OCI-LY3 (cell line): ENCODE results near the gene TMEM269.

ENCODE experiments used
- H2AFZ ChIP-seq: fragments of 200-600, 300-600 bp; shearing (Covaris generic); 2 replicates; pipeline ENCODE4 v1.6.0; 2014; ENCODE audit warnings: antibody characterized with exemption, low read depth, low read length
- H3K27ac ChIP-seq: fragments of 200-600, 300-600 bp; sonication (generic); 2 replicates; pipeline ENCODE4 v1.5.1; 2014; ENCODE audit warnings: mild to moderate bottlenecking, low read length, moderate library complexity, mixed read lengths
- H3K27me3 ChIP-seq: fragments of 200-600, 300-600 bp; sonication (generic); 2 replicates; pipeline ENCODE4 v1.6.1; 2014; ENCODE audit warnings: low read depth, low read length, mixed read lengths
- H3K36me3 ChIP-seq: fragments of 200-600, 300-600 bp; sonication (generic); replicated peaks from 2 replicates; pipeline ENCODE3; 2014; ENCODE audit warnings: low read depth, low read length, mixed read lengths
- H3K4me1 ChIP-seq: fragments of 300-600, 200-600 bp; sonication (generic); 2 replicates; pipeline ENCODE4 v1.6.1; 2014; ENCODE audit warnings: low read length, mixed read lengths
- H3K4me2 ChIP-seq: fragments of 200-600, 300-600 bp; sonication (generic); 2 replicates; pipeline ENCODE4 v1.6.1; 2014; ENCODE audit warnings: low read length, mixed read lengths
- H3K4me3 ChIP-seq: fragments of 300-600, 200-600 bp; sonication (generic); 2 replicates; pipeline ENCODE4 v1.5.1; 2014; ENCODE audit warnings: antibody characterized with exemption, mild to moderate bottlenecking, low read length, moderate library complexity
- H3K79me2 ChIP-seq: fragments of 300-600, 200-600 bp; shearing (Covaris generic); 2 replicates; pipeline ENCODE4 v1.6.1; 2014; ENCODE audit warnings: mild to moderate bottlenecking, low read length, mixed read lengths
- H3K9ac ChIP-seq: fragments of 300-600, 200-600 bp; shearing (Covaris generic); 2 replicates; pipeline ENCODE4 v1.6.0; 2014; ENCODE audit warnings: mild to moderate bottlenecking, low read length, moderate library complexity
- H3K9me3 ChIP-seq: fragments of 200-600, 300-600 bp; shearing (Covaris generic); 2 replicates; pipeline ENCODE4 v1.6.1; 2014; ENCODE audit warnings: low read length, mixed read lengths; ENCODE audit not compliant: insufficient read depth
- H4K20me1 ChIP-seq: fragments of 200-600, 300-600 bp; sonication (generic); 2 replicates; pipeline ENCODE4 v1.6.1; 2016; ENCODE audit warnings: low read length, mixed read lengths; ENCODE audit not compliant: insufficient read depth
- CTCF ChIP-seq: fragments of 200-600, 300-600 bp; sonication (generic); IDR thresholded peaks from 2 replicates; pipeline ENCODE4 v1.5.1; 2014; ENCODE audit warnings: antibody characterized with exemption, low read length, low read depth
- EZH2phosphoT487 ChIP-seq: fragments of 200-600 bp; shearing (Covaris generic); IDR thresholded peaks from 2 replicates; pipeline ENCODE4 v1.6.1; 2018; ENCODE audit warnings: antibody characterized with exemption, mixed run types, low read depth

The TMEM269 gene

GRCh38 chr1:42746436-42747105 is 38.2 kb upstream of the TMEM269 start:
- peaks cover 8% of the 10 kb centered on the region for H3K36me3 ChIP-seq

DNA sequence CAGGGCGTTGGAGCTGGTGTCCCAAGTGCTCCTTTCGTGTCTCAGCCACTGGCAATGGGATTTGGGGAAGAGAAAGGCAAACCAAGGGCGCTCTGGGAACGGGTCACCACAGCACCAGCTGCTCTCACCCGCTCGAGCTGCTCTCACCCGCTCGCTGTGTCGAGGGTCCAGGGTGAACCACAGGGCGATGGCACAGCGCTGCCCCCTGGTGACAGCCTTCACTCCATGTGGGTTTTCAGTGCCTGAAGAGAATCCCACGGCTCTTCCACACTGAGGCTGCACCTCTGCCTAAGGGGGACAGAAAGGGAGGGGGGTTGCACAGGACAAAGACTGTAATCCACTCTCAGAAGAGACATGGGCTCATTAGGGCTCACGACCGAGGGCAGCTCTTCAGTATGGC is 37.7 kb upstream of the TMEM269 start:
- H3K27ac ChIP-seq, result no peak overlapping the region
- no peak overlapping the region for H3K9ac ChIP-seq
- H3K4me2 ChIP-seq, result no peak overlapping the region
- TF ChIP-seq EZH2phosphoT487 (no peak), CTCF (peak; percentile 56)
- H4K20me1 ChIP-seq, result no peaks in the 10 kb centered on the region
- no peak overlapping the region for H2AFZ ChIP-seq
- H3K79me2 ChIP-seq, result no peaks in the 10 kb centered on the region
- no peaks in the 10 kb centered on the region for H3K4me1 ChIP-seq
- H3K36me3 ChIP-seq, result peaks cover 13% of the 10 kb centered on the region
- no peak overlapping the region for H3K4me3 ChIP-seq
- H3K27me3 ChIP-seq, result no peaks in the 10 kb centered on the region
- H3K9me3 ChIP-seq, result no peaks in the 10 kb centered on the region

More at GRCh38 chr1:42746436-42747105, 38.2 kb upstream of the TMEM269 start:
- H3K9me3 ChIP-seq, result no peaks in the 10 kb centered on the region
- H3K4me3 ChIP-seq, result no peak overlapping the region
- no peak overlapping the region for H3K27ac ChIP-seq
- H3K4me1 ChIP-seq, result no peaks in the 10 kb centered on the region
- no peak overlapping the region for H3K9ac ChIP-seq
- no peaks in the 10 kb centered on the region for H4K20me1 ChIP-seq
- no peaks in the 10 kb centered on the region for H3K27me3 ChIP-seq
- H2AFZ ChIP-seq, result no peak overlapping the region
- no peak for TF ChIP-seq EZH2phosphoT487
- no peak for TF ChIP-seq CTCF
- H3K4me2 ChIP-seq, result no peak overlapping the region
- H3K79me2 ChIP-seq, result no peaks in the 10 kb centered on the region

GRCh38 chr1:42748021-42748420 is 36.8 kb upstream of the TMEM269 start:
- Histone ChIP-seq H4K20me1 (no peaks in the 10 kb centered on the region), H3K79me2 (no peaks in the 10 kb centered on the region), H3K4me1 (no peaks in the 10 kb centered on the region), H3K27ac (no peak overlapping the region), H3K4me2 (no peak overlapping the region), H2AFZ (no peak overlapping the region), H3K27me3 (no peaks in the 10 kb centered on the region), H3K36me3 (peaks cover 22% of the 10 kb centered on the region), H3K9me3 (no peaks in the 10 kb centered on the region), H3K4me3 (no peak overlapping the region), H3K9ac (no peak overlapping the region)
- no peak for TF ChIP-seq CTCF
- no peak for TF ChIP-seq EZH2phosphoT487

GRCh38 chr1:42748461-42749410 is 36.1 kb upstream of the TMEM269 start:
- Histone ChIP-seq H3K4me1 (no peaks in the 10 kb centered on the region), H3K27ac (no peak overlapping the region), H3K9me3 (no peaks in the 10 kb centered on the region), H4K20me1 (no peaks in the 10 kb centered on the region), H2AFZ (no peak overlapping the region), H3K4me2 (no peak overlapping the region), H3K9ac (no peak overlapping the region), H3K4me3 (no peak overlapping the region), H3K27me3 (no peaks in the 10 kb centered on the region), H3K79me2 (no peaks in the 10 kb centered on the region), H3K36me3 (peaks cover 23% of the 10 kb centered on the region)
- TF ChIP-seq EZH2phosphoT487 (no peak), CTCF (no peak)
